HG03025 (cell line): ENCODE results near the gene ARHGAP45.
"Not testable (repeated sequence)": the region's sequence is repeated elsewhere in the genome, so short reads cannot be mapped to it uniquely, and the experiment has no call there.

Experiments used
- ATAC-seq: cut with Tn5 transposase; IDR thresholded peaks from one replicate; pipeline ENCODE4 v1.9.1; 2021; ENCODE audit warnings: mild to moderate bottlenecking, moderate library complexity; ENCODE audit not compliant: unreplicated experiment, low FRiP score

The ARHGAP45 gene, protein sequence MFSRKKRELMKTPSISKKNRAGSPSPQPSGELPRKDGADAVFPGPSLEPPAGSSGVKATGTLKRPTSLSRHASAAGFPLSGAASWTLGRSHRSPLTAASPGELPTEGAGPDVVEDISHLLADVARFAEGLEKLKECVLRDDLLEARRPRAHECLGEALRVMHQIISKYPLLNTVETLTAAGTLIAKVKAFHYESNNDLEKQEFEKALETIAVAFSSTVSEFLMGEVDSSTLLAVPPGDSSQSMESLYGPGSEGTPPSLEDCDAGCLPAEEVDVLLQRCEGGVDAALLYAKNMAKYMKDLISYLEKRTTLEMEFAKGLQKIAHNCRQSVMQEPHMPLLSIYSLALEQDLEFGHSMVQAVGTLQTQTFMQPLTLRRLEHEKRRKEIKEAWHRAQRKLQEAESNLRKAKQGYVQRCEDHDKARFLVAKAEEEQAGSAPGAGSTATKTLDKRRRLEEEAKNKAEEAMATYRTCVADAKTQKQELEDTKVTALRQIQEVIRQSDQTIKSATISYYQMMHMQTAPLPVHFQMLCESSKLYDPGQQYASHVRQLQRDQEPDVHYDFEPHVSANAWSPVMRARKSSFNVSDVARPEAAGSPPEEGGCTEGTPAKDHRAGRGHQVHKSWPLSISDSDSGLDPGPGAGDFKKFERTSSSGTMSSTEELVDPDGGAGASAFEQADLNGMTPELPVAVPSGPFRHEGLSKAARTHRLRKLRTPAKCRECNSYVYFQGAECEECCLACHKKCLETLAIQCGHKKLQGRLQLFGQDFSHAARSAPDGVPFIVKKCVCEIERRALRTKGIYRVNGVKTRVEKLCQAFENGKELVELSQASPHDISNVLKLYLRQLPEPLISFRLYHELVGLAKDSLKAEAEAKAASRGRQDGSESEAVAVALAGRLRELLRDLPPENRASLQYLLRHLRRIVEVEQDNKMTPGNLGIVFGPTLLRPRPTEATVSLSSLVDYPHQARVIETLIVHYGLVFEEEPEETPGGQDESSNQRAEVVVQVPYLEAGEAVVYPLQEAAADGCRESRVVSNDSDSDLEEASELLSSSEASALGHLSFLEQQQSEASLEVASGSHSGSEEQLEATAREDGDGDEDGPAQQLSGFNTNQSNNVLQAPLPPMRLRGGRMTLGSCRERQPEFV

DNA sequence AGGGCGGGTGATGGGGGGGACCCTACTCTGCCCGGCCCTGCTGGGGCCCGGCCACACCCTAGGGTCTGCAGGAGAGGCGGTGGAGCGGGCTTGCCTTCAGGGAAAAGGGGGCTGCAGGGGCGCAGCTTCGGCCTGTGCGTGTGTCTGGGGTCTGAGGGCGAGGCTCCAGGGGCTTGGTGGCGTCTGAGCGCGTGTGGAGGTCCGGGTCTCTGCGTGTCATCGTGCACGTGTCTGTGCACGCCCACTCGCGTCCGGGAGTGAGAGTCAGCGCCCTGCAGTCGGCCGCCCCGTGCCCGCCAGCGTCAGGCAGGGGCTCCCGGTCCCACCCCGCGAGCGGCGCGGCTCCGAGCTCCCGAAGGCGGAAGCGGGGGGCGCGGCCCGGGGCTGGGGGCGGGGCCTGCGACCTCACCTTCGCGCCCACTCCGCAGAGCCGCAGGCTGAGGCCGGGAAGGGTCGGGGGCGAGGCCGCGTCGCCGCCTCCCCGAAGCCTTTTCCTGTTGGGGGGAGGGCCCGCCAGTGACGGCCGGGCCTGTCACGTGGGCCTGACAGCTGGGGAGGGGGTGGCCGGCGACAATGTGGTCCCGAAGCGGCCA lies at the start of gene ARHGAP45:
TSS of gene ARHGAP45 (plus strand) at position 420 of the 593 bp plus-strand sequence. CDS start 239 bp downstream, outside the sequence.
- no peak for ATAC-seq

DNA sequence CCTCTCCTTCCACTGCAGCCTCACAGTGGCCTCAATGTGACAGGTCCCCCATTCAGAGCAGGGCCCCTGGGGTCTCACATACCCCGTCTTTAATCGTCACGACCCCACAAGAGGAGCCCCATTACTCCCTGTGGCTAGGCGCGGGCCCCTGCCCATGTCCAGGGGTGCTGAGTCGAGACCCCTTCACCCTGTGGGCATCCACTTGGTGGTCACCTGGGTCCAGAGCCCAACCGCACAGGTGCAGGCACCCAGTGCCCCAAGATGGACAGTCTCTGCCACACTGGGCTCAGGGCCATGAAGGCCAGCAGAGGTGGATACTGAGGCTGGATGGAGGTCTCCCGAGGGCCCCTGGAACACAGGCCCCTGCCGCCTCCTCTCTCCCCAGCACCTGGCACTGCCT lies 49.1 kb upstream of the ARHGAP45 start:
- ATAC-seq: no peak

DNA sequence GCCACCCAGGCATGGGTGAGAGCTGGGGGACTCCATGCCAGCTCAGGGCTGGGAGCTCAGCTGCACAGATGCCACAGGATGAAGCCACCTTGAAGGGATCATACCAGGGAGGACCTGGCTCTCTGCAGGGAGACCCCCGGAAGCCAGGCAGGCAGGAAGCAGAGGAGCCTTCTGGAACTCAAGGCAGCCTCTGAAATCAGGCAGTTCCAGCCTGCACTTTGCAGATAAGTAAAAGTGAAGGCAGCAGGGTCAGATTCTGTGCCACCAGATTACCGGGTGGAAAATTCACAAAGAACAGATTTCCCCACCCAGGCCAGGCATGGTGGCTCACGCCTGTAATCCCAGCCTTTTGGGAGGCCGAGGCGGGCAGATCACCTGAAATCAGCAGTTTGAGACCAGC lies 48.6 kb upstream of the ARHGAP45 start:
- ATAC-seq: no peak

DNA sequence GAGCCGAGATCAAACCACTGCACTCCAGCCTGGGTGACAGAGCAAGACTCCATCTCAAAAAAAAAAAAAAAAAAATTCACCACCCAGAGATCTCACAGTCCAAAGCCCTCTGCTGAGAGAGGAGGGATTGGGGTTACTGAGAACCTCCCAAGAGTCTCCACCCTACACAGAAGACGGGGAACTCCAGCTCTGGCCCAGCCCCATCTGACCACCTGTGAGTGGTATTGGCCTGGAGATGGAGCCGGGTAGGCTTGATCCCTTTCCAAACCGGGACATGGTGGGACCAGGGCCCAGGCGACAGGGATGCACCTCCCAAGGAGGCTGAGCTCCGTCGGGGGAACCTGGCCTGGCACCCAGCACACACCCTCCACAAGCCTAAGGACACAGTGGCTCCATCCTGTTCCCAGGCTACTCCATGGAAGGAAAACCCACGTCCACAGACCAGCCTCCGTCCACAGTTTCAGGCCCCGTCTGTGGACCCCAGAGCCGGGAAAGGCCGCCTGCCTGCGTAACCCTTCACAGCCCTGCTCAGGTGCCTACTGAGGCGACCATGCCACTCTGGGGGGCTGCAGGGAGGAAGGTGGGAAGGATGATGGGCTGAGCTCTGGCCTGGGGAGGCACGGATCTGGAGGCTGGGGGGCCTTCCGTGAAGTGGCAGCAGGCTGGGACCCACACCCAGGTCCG lies 47.9 kb upstream of the ARHGAP45 start:
- ATAC-seq: no peak

DNA sequence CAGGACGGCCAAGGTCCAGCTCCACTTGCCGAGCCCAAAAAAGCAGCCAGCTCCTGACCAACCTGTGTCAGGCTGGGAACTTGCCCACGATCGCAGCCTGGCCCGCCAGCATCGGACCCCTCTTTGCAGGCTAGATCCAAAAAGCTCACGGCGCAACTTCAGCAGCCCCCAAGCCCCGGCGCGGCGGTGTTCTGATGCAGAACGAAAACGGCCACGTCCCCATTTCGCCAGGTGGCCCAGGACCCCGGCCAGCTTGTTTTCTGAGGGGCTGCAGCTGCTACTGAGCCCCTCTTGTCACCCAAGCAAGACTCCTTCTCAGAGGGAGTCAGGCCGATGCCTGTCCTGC lies 47.4 kb upstream of the ARHGAP45 start:
- no peak for ATAC-seq

DNA sequence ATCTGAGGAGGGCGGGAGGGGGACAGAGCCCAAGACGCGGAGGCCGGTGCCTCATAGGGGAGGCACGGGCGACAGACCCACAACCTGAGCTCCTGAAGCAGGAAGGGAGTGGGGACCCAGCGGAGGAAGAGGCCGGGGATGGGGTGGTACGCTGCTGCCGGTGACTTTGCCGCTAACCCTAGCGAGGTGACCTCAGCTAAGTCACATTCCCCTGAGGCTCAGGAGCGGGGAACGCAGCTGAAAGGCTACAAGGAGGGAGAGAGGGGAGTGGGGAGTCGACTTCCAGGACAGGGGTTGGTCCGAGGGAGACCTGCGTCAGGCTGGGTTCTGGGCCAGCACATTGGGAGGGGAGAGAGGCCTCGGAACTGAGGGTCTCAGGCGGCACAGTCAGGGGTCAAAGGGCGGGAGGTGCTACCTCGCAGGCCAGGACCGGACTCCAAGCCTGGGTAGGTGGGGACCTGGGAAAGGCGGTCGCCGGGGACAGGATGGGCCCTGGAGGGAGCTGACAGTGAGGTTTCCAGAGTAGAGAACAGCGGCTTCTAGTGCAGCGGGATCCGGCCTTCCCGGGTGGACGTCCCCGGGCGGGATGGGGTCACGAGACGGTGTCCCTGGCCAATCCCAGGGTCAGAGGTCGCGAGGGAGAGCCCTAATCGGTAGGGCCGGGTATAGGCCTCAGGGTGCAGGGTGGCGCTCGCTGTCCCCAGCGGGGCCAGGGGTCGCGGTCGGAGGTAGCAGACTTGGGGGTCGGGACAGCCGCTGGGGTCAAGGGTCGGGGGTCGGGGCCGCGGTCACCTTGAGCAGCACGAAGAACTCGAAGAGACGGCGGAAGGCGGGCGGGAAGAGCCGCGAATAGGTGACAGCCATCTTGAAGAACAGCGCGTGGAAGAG lies 46.7 kb upstream of the ARHGAP45 start:
- no peak for ATAC-seq

DNA sequence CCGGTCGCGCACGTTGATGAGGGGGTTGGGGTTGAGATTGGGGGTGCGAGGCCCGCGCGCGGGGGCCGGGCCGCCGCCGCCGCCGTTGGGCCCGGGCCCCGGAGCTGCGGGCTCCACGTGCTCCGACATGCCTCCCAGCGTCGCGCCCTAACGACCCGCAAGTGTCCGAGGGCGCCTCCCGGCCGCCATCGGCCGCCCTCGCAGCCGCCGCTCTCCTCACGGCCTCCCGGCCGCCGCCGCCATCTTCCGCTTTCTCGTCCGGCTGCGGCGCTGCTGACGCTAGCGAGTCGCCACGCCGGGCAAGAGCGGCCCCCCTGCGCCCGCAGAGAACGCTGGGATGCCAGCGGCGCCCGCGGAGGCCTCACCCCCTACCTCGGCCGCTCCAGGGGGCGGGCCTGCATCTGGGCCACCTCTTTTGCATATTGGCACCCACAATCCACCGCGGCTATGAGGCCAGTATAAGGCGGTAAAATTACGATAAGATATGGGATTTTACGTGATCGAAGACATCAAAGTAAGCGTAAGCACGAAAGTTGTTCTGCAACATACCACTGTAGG lies 46.0 kb upstream of the ARHGAP45 start, which contains the start of gene TMEM259:
TSS of gene TMEM259 (minus strand) at position 256 of the 558 bp plus-strand sequence. CDS start at position 129, 127 bp downstream.
- peak; percentile 61 for ATAC-seq

DNA sequence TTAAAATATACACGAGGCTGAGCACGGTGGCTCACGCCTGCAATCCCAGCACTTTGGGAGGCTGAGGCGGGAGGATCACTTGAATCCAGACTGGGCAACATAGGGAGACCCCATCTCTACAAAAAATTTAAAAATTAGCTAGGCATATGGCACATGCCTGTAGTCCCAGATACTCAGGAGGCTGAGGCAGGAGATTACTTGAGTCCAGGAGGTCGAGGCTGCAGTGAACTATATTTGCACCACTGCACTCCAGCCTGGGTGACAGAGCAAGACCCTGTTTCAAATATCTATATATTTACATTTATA lies 43.1 kb upstream of the ARHGAP45 start:
- ATAC-seq: not testable (repeated sequence)

DNA sequence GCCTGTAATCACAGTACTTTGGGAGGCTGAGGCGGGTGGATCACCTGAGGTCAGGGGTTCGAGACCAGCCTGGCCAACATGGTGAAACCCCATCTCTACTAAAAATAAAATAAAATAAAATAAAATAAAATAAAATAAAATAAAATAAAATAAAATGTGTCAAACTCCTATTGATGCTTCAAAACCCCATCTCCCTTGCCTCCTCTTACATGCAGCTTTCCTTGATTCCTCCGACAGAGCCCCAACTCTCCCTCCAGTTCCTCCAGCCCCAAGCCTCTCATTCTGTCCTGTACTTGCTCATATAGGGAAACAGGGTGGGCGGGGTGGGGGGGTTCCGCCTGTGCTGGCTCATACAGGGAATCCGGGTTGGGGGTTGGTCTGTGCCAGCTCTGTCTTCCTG lies 41.9 kb upstream of the ARHGAP45 start:
- ATAC-seq: not testable (repeated sequence)

DNA sequence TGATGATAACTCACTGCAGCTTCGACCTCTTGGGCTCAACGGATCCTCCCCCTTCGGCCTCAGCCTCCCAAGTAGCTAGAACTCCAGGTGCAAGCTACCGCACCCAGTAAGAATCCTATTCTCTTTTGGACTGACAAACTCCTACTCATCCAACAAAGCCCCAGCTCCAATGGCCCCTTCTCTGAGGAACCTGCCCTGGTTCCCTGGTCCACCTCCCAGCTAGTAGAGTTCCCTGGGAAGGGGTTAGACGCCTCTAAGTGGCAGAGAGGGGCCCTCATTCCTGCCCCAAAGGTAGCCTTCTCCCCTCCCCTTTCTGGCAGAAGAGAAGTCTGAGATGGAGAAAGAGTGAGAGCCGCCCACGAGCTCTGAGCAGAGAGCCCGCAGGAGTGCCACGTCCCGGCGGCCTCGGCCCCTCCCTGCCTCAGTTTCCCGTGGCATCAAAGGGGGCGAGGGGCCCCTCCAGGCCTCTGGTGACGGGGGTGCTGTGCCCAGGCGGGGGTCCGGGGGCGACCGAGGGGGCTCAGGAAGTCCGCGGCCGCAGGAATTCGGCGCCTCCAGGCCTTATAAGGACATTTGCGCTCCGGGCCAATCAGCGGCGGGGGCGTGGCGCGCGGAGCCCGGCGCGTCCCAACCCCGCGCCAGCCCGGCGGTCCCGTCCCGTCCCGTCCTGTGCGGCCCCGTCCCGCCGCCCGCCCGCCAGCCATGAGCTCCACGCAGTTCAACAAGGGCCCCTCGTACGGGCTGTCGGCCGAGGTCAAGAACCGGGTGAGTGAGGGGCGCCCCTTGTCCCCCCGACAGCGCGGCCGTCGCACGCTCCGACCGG lies 40.8 kb upstream of the ARHGAP45 start, which contains the start of gene CNN2:
TSS of gene CNN2 (plus strand) at position 649 of the 823 bp plus-strand sequence. CDS start at position 703, 54 bp downstream.
- no peak for ATAC-seq

DNA sequence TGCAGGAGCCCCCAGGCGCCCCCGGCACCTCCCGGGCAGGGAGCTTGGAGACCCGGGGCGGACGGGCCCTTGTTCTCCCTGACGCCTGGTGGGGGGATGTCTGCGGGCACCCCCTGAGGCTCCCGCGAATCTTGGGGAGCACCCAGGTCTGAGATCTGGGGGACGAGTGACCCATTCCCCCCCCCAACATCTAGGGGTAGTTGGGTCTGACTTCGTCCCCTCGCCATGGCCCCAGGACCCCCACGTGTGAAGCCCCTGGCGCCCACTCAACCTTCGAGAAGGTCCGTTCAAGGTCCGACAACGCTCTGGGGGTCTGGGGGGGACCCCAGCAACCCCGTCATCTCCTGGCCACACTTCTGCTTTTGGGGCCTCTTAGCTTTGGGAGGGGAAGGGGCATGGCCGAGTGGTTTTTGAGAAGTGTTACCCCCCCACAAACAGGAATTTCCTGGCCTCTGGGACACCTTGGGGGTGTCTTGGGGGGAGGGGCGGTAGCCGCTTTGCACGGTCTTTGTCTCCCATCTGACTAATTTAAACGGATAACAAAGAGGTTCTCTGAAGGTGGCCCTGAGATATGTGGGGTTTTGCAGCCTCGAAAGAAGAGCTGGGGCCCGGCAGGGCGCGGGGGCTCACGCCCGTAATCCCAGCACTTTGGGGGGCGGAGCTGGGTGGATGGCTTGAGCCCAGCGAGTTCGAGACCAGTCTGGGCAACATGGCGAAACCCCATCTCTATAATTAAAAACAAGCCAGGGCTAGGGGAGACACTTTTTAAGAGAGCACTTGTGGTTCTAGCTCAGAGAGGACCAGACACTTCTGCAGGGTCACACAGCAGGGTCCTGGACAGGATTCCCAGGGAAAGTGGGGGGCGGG lies 40.0 kb upstream of the ARHGAP45 start:
- ATAC-seq: no peak

DNA sequence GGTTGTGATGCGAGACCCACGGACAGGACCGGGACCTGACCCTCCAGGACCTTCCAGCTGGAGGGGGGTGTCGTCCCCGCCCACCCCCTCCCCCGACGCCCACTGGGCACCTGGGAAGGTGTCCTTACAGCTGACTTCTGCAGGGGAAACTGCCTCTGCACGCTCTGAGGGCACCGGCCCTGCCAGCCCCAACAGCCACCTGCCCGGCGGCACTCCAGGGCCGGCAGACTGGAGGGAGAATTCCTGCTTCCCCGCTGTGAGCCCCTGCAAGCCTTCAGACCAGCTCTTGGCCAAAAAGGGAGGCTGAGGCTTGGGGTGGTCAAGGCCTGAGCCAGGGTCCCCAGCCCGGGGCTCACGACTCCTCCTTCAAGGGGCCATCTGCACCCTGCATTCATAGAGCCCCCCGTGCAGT lies 39.3 kb upstream of the ARHGAP45 start:
- ATAC-seq: no peak

DNA sequence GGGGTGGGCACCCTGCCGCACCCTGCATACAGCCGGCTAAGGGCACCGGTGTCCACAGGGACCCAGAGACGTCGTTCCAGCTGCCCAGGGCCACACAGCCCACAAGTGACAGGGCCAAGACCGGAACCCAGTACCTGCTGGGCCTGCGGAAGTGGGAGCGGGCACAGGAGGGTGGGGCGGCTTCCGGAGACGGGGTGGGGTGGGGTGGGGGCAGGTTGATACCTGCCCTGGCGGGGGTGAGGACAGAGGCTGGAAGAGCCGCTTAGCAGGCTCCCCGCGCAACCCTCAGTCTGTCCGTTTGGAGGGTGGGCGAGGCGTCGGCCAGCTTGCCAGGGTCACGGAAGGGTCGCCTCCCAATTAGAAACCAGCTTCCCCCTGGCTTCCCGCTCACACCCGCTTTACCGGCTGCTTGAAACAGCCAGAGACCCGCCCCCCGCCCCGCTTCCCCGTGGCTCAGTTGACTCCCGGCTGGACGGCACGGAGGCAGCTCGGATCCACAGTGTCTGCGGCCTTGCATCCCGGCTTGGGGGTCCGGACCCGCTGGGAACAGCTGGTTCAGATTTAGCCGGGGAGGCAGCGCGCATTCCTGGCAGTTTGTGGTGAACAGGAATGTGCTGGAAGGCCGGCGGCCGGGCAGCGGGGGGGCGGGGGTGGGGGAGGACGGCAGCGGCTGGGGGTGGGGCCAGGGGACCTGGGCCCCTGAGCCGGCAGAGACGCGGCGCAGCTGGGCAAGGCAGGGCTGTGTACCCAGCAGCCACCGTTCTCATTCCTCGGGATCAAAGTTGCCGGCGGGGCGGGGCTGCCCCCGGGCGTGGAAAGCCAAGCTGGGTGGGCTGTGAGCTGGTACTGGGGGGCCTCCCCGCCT lies 38.7 kb upstream of the ARHGAP45 start:
- ATAC-seq: no peak

DNA sequence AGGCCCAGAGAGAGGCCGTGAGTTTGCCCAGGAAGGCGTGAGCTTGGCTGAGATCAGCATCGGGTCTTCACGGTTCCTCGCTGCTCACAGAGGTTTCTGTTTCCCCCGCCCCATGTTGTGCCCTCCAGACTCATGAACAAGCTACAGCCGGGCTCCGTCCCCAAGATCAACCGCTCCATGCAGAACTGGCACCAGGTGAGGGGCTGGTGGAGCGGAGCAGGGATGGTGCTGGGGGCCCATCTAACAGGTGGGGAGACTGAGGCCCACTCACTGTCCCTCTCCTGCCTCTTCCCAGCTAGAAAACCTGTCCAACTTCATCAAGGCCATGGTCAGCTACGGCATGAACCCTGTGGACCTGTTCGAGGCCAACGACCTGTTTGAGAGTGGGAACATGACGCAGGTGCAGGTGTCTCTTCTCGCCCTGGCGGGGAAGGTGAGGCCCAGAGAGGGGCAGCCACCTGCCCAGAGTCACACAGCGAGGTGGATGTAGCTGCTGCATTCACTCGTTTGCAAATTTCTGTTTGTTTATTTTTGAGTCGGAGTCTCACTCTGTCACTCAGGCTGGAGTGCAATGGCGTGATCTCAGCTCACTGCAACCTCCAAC lies 34.6 kb upstream of the ARHGAP45 start:
- ATAC-seq: no peak

DNA sequence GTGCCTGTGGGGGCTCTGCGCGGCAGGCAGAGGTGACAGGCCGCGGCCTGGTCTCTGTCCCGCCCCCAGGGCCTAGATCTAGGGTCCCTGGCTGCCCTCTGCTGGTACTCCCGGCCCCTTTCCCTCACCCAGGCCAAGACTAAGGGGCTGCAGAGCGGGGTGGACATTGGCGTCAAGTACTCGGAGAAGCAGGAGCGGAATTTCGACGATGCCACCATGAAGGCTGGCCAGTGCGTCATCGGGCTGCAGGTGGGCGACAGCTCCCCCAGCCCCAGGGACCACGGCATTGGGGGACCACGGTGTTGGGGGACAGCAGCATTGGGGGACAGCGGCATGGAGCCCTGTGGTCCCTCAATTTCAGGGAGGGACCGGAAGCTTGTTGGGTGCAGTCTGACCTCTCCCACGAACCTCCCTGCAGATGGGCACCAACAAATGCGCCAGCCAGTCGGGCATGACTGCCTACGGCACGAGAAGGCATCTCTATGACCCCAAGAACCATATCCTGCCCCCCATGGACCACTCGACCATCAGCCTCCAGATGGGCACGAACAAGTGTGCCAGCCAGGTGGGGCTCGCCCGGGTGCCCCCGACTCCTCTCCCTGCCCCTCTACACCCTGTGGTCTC lies 30.9 kb upstream of the ARHGAP45 start:
- ATAC-seq: no peak
